ENCODE measurements around the gene KRTAP4-9.

- TF ChIP-seq POLR2AphosphoS5 (IDR thresholded peaks at IDR 0.05; ENCODE audit: low read depth) = peak; percentile 71
- TF ChIP-seq GABPA (IDR thresholded peaks at IDR 0.05; ENCODE audit: low read depth) = no peak
Observed at GRCh38 chr17:41069031-41069430, 36.2 kb upstream of the KRTAP4-9 start.

All from HL-60 (cell line).